HG03108 (cell line): ENCODE measurements around the gene HOXD13.

Source experiments
- ATAC-seq: cut with Tn5 transposase; IDR thresholded peaks from one replicate; pipeline ENCODE4 v1.9.1; 2021; ENCODE audit warnings: moderate library complexity; ENCODE audit not compliant: unreplicated experiment

The HOXD13 gene

DNA sequence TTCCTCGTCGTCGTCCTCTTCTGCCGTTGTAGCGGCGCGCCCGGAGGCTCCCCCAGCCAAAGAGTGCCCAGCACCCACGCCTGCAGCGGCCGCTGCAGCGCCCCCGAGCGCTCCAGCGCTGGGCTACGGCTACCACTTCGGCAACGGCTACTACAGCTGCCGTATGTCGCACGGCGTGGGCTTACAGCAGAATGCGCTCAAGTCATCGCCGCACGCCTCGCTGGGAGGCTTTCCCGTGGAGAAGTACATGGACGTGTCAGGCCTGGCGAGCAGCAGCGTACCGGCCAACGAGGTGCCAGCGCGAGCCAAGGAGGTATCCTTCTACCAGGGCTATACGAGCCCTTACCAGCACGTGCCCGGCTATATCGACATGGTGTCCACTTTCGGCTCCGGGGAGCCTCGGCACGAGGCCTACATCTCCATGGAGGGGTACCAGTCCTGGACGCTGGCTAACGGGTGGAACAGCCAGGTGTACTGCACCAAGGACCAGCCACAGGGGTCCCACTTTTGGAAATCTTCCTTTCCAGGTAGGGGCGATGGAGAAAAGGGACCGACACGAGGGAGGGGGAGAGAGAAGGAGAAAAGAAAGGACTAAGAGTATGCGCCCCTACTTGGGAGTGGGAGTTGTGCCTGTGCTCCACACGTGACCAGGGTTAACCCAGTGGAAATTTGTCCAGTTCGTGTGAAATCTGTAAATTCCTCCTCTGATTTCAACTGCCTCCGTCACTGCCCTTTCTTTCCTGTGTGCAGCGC is 800 bp downstream of the HOXD13 start:
- no peak for ATAC-seq

DNA sequence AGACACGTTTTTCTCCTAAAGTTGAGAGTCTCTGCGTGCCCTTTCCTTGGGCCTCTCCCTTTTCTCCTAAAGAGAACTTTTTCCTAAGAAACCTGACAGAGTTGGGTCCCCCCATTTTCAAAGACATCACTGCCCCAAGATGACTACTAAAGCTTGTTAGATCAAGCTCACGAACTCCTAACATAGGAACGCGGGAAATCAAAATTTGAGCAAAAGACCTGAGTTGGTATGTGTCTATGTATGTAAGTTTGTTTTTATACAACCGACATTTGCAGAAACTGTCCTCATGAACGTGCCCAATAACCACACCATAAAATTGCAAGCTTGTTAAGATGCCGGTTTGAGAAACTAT is 1.4 kb downstream of the HOXD13 start:
- ATAC-seq = no peak

DNA sequence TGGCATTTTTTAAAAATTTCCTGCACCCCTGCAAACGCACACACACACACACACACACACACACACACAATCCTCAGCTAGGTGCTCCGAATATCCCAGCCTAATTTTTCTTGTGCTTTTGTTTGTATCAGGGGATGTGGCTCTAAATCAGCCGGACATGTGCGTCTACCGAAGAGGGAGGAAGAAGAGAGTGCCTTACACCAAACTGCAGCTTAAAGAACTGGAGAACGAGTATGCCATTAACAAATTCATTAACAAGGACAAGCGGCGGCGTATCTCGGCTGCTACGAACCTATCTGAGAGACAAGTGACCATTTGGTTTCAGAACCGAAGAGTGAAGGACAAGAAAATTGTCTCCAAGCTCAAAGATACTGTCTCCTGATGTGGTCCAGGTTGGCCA is 1.8 kb downstream of the HOXD13 start:
- ATAC-seq = no peak

DNA sequence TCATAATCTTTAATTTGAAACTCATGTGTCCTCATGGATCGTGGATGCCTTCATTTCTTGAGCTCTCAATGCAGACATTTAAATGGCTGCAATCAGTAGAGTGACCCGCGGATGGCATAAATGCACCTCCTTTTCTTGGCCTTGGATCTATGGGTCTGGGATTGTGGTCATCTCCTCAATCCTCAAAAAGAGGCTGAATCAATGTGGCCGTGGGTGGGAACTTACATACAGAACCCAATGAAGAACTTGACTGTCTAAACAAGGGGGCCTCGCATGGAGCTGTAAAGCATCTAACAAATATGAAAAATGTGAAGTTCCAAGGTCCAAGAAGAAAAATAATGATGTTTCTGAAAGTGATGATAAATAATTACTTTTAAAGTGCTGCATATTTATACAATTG is 2.9 kb downstream of the HOXD13 start:
- no peak for ATAC-seq

DNA sequence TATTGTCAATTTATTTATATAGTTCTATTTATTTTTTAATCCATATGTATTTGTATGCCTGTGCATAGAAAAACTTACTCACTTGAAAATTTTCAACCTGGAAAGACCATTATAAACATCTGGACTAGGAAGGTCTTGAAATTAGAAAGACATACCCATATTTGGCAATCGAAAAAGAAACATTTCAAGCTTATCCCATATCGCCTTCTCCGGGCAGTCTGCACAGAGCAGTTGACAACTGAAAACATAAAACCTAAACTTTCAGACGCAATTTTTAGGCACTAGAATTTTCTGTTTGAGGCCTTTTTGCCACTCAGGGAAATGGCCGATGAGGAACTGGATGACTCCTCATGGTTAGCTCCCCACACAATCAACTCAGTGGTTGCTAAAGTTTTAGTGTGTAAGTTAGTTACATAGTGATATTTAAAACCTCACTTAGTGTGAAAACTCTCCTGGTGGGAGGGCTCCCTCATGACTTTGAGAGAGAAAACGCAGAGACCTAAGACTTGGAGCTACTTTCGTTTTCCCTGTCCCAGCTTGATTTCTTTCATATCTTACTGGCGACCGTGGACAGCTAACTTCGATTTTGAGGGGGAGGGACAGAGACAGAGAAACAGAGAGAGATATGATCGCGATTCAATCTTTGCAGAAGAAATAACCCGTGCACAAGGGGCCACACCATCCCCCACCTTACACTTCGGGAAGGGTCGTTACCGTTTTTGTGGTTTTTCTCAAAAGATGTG is 3.9 kb downstream of the HOXD13 start:
- ATAC-seq = no peak

DNA sequence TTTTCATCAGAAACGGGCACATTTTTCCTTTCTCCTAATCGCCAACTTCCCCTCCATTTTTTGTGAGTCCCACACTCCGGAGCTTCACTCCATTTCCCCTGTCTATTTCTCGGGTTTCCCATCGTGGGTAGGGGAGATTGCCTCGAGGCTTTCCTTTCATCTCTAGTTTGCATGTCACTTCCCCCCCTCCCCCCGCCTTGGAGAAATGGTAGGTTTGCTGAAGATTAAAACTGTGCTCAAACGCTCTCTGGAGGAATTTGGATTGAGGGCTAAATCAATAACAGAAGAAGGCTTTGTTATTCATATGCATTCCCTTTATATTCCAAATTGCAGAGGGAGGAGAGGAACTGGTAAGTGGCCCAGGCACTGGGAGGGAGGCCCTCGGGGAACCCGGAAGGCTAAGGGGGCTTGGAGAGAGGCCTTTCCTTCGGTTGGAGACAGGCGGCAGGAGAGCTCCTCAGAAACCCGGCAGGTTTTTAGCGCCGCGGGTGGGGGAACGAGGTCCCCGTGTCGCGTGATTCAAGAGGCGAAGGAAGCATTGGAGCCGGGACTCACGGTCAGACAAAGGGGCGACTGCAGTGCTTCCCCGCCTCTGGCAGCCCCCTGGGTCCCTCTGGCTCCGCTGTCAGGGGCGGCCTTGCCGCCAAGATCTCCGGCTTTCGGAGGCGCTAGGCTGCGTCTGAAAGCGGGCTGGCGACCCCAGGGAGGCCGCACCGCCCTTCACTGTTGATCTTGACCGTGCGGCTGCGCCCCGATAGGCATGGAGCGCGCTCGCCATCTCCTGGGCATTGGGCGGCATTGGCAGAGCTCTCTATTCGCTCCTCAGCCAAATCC is 4.7 kb downstream of the HOXD13 start:
- peak; percentile 82 for ATAC-seq

DNA sequence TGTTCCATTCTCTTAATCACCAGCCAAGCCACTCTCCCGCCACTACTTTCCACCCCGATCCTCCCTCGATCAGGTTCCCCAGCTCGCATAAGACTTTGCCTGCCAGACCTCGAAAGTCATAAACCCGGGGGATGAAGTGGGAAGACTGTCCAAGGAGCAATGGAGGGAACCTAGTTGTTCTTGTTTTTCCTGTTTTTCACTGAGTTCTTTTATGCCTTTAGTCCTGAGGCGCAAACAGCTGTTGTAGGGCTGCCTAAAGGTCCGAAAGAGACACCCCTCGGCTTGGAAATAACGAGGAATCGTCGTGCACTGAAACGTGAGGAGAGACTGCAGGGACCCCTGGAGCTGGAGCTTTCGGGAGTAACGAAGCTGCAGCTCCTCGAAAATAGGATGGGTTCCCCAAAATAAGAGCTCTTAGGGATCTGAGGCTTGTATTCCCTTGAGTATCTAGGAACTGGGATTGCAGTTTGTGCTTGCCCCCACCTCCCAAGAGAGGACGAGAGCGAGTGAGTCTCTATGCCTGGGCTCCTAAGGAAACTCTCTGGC is 5.4 kb downstream of the HOXD13 start:
- no peak for ATAC-seq

DNA sequence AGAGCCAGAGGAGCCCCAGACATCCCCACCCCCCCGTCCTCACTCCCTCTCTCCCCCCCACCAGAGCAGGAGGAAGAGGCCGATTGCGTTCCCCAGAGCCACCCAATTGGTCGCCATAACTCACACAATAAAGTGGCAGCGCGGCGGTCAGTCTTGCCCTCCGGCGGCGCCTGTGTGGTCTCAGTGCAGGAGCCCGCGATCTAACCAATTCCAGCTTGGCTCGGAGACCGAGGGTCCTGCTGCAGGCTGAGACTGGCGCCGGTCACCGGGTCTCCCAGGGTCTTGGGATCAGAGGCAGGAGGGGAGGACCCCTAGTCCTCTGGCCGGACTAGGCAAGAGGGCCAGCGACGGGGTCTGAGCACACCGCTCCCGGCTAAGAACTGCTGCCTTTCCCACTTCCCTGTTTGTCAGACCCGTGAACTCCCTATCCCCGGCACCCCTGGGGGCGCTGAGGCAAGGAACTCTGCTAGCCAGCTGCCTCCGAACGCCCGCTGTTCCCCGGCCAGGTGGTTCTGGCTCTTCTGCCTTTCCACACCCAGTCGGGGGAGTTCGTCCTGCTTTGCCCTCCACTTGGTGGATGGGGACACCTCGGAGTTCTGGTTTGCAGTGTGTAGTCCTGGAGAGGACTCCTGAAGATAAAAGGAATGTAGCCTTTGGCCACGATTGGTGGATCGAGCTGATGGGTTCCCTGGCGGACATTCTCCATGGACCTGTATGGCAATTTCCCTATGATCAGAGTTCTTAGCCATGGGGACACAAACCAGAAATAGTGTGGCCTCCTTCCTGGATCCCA is 6.0 kb downstream of the HOXD13 start:
- no peak for ATAC-seq

DNA sequence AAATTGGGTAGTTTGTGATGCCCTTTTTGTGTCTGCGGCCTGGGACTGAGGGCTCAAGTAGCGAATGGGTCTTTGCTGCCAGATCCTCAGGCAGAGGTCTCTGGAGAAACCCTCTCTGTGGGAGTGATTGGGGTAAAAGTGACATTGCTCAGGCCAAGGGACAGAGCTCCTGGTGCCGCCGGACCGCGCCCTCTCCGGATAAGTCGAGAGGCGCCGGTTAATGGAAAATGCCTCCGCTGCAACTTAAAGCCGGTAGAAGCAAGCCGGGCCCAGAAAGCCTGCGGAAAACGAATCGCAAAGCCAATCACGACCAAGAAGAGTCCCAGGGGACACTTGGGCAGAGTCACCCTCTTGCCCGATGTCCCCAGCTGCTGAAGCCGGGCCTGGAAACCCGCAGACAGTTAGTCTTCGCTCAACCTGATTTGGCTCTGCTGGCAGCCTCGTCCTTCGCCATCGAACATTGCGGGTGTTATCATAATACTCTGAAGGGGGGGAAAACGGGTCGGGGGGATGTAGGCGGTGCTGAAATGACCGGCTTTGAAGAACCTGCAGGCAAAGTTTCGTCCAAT is 6.7 kb downstream of the HOXD13 start:
- no peak for ATAC-seq

DNA sequence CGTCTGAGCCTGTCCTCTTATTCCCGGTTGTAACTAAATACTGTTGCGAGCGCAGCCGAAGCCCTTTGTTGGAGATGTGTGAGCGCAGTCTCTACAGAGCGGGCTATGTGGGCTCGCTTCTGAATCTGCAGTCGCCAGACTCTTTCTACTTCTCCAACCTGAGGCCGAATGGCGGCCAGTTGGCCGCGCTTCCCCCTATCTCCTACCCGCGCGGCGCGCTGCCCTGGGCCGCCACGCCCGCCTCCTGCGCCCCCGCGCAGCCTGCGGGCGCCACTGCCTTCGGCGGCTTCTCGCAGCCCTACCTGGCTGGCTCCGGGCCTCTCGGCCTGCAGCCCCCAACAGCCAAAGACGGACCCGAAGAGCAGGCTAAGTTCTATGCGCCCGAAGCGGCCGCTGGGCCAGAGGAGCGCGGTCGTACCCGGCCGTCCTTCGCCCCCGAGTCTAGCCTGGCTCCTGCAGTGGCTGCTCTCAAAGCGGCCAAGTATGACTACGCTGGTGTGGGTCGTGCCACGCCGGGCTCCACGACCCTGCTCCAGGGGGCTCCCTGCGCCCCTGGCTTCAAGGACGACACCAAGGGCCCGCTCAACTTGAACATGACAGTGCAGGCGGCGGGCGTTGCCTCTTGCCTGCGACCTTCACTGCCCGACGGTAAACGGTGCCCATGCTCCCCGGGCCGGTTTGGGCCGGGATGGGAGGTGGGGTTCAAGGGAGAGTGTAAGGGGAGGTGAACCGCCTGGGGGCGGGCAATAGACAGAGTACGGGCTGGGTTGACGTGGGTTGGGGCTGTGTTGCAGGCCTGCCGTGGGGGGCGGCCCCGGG is 7.4 kb downstream of the HOXD13 start, which contains the start of gene HOXD12:
Gene HOXD12 (plus strand): TSS at position 68 of the 819 bp plus-strand sequence. CDS start 7 bp downstream, at position 75.
- ATAC-seq = no peak

DNA sequence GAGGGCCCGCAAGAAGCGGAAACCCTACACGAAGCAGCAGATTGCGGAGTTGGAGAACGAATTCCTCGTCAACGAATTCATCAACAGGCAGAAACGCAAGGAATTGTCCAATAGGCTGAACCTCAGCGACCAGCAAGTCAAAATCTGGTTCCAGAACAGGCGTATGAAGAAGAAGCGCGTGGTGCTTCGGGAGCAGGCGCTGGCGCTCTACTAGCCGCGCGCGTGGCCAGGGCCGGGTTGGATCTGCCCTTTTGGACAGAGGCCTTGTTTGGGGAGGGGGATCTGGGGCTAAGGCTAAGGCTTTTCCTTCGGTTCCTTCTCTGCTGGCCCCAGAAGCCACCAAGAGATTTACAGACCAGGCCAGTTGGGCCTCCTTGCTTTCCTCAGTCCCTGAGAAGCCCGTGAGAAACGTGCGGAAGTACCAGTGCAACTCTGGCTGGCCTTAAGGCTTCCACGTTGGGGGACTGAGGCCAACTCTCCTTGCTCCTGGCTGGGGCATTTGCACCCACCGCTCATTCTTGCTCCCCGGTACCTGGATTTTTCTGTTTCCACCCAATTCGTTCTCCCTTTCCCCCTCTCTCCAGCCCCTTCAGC is 8.1 kb downstream of the HOXD13 start:
- no peak for ATAC-seq

DNA sequence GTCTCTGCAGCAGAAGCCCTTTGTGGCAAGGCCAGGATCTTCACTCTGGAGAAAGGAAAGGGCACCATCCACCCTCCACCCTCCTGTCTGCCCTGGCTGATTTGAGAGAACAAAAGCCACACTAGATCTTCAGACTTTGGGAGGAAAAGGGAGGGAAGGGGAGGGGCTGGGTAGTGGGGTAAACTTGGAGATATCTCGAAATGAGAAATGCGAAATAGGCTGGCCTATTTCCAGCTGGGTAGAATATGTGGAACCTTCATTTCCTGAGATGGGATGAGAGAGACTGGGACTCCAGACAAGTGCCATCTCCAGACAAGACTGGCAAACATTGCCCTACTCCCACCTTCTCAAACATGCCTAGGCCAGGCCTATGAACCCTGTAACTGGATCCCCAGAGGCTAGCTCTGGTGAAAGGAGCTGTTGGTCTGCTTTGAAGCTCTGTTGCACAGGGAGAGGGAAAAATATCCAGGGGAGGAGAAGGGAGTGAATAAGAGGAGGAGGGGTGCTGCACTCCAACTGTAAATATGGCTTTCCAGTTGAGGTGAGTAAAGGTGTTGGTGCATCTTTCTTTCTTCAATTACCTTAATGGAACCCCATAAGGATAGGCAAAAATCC is 8.8 kb downstream of the HOXD13 start:
- ATAC-seq = no peak

DNA sequence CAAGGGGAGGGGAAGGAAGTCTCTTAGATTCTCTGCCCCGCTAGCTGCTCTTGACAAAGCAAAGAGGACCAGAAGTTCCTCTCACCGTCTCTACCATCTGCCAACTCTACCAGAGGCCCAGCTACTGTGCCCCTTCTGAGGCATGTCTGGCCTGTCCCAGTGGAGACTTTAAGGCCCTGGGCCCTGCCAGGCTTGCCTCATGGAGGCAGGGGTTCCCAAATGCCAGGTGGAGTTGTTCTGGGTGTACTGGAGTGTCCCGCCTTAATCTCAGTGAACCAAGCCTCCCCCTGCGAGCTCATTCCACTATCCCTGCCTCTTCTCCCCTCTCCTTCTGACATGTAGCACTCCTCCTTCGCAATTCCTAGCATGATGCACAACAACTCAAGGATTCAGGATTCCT is 9.3 kb downstream of the HOXD13 start:
- ATAC-seq = no peak

DNA sequence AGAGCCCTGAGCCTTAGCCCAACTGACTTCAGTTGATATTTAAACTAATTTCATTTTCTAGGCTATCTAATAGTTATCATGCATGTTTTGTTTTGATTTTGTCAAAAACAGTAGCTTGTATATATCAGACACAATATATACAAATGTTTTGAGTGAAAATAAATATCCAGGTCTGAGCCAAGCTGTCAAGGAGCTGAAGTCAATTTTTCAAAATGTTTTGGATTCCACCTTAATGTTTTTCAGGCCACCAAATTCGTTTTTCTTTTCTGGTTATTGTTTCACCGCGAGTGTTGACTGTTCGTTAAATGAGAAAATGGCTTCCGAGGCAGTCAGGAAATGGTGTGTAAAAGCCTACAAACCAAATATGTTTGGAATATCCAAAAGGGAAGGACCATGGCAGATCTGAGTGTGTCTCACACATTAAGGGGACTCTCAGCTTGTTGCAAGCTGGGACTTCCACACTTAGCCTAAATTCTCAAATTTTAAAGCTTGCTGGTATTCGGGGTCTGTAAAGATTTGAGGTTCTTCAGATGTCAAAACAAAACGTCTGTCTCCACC is 9.9 kb downstream of the HOXD13 start:
- no peak for ATAC-seq

DNA sequence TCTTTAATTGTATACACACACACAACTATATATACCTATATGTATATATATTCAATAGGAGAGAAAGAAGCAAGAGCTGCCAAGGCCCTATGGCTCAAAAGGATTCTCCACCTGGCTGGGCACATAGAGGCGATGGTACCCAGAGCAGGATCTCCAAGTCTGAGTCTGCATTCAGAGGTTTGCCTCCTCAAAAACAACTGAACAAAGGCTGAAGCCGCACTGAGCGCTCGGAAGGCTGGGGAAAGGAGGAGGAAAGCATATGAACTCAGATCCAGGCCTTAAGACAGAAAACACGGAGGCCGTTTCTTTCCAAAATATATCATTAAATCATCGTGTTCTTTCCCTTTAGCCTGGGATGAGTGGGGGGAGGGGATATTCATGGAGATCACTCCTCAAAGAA is 10.7 kb downstream of the HOXD13 start:
- ATAC-seq = no peak

DNA sequence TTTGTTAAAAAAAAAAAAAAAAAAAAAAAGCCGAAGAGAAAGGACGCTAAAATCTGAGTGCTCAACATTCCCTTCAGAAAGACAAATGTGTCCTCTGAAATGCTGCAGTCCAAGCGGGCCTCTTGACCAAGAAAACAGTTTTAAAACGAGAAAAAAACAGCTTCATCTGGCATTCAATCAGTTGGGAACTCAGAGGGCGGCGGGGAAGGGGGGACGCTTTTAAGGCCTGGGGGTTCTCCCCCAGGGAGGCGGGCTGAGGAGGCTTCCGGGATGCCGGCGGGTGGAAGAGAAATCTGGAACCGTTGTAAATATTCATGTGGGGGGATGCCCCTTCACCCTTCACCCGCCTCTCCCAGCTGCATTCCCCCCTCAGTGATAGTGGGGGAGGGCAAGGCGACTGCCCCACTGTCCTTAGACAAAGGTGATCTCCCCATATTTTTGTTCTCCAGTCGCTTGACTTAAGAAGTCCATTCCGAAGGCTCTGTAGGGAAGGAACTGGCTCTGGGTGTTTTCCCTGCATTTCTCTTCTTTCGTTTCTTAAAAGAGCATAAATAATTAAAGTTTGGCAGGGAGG is 11.3 kb downstream of the HOXD13 start:
- ATAC-seq = no peak

DNA sequence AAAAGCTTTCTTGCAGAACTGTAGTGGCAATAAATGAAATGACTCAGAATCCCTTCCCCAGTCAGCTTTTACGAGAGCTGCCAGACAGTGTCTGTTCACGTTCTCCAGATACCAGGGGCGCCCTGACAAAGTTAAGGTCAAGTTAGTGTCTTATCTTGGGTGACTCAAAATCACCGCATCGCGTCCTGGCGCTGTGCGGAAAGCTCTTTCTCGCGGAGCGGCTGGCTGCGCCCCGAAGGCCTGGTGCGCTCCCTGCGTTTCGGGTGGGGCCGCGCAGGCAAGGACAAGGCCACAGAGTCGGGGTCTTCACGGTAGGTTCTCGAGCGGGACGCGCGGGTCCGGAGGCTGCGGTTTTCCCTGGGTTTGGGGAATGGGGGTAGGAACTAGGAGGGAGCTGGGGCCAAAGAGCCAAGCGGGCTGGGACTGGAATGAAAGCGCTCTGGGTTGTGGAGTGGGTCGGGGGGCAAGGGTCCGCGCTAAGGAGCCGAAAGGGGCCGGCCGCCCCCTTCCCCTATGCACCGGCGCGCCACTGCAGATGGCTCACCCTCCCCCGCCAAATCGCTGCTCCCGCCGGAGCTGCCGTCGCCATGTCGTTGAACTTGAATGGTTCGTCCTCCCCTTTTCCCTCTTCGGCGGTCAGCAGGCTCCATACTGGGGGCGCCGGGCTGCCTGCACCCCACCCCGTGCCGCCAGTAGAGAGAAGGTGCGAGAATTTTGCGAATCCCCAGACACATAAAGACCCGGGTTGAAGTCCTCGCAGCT is 12.0 kb downstream of the HOXD13 start:
- no peak for ATAC-seq
